Stimulated activated CD8-positive, alpha-beta memory T cell treated with anti-CD3 and anti-CD28 coated beads, Interleukin-7, amount 100 ng/mL, for 48 hours (primary cell): ENCODE measurements around the gene ELFN1.

ENCODE experiments used
- DNase-seq, 2 donors: peaks; one replicate each; pipeline ENCODE4 v3.0.0-alpha.2; 2020; ENCODE audit warnings: low read depth in 1 of 2; ENCODE audit errors: extremely low read depth in 1 of 2

Gene ELFN1

GRCh38 chr7:1663223-1663622 is 6.9 kb upstream of the ELFN1 start:
- no peak for DNase-seq

- DNase-seq: no peak
These were observed 6.0 kb upstream of the ELFN1 start for GRCh38 chr7:1663857-1664651.

DNA sequence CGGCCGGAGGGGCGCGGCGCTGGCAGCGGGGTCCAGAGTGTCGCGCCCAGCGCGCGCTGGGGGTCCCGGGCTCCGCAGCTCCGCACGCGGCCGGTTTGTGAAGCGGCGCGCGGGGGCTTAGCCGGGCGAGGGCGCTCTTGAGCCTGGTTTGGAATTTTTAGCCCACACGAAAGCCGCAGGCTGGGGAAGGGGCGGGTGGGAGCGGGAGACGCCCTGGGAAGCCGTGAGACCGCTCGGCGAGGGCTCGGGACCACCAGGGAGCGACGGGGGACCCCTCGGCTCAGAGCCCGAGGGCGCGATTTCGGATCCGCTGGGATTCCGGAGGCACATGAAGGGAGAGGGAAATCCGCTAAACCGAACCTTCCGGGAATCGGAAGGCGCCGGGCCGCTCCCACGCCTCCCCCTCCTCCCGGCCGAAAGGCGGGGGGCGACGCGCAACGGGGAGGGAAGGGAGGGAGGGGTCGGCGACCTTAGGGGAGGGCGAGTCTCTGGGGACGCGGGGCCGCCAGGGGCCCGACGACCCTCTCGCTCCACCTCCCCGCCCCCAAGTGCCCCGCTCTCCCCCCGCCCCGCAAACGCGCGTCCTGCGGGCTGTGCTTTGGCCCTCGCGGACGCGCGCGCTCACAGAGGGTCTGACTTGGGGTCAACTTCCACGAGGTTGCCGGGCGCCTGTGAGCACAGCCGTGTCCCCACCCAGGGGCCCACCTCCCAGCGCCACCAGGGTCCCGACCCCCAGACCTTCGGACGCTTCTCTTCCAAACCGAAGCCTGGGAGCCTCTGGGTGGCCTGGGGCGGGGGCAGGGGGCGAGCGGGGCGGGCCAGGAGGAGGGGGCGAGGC is 5.1 kb upstream of the ELFN1 start:
- no peak for DNase-seq

DNA sequence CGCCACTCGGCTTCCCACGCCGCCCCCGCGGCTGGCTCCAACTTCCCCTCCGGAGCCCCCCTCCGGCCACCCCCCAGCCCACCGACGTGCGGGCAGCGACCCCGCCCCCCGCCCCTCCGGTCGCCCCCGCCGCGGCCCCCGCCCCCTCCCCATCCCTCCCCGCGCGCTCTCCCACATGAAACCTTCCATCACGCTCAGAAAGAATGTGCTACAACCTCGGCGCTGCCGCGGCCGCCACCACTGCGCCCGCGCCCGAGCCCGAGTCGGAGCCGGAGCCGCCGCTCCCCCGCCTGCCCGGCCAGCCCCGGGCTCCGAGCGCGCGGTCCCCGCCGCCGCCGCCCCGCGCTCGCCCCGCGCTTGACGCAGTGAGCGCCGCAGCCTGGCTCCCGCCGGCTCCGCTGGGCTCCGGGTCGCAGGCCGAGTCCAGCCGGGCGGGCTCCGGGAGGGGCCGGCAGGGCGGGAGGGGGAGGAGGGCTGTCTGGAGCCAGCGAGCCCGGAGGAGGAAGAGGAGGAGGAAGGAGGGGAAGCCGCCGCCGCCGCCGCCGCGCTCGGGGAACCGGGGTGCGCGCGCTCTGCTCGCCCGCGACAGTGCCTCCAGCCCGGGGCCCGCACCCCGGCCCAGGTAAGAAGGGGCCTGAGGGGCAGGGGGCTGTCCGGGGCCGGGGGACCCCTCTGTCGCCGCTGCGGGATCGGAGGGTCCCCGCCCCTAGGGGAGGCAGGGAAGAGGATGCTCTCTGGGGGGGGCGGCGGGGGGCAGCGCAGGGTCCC is 4.3 kb upstream of the ELFN1 start:
- DNase-seq: no peak

GRCh38 chr7:1666317-1666822 is 3.7 kb upstream of the ELFN1 start:
- no peak for DNase-seq

DNA sequence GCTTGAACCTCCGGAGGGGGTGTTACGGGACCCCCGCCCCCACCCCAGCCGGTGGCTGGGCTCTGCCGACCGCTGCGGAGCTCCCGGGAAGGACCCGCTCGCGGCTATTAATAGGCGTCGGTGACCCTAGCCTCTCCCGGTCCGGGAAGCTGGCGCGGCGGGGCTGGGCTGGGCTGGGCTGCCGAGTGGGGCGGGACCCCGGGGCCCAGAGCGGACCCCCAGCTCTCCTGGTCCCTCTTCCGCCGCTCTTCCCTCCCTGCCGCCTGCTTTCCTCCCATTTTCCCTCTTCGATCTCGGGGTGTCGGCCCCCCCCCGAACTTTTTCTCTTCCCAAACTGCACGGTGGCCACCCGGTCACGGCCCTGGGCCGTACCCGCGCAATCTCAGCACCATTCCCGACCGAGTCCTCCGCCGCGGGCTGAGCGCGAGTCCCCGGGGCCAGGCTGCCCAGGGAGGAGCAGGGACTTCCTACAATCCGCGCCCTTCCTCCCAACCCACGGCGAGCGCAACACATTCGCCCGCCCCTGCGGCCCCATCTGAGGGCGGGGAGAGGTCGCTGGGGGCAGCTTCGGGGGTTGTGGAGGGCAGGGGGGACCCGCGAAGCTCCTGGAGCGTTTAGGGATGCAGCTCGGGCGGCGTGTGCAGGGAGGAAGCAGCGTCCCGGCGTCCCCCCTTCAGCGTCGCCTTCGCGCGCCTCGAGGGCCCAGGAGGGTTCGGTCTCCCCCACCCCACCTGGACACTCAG is 3.1 kb upstream of the ELFN1 start:
- DNase-seq: no peak

DNA sequence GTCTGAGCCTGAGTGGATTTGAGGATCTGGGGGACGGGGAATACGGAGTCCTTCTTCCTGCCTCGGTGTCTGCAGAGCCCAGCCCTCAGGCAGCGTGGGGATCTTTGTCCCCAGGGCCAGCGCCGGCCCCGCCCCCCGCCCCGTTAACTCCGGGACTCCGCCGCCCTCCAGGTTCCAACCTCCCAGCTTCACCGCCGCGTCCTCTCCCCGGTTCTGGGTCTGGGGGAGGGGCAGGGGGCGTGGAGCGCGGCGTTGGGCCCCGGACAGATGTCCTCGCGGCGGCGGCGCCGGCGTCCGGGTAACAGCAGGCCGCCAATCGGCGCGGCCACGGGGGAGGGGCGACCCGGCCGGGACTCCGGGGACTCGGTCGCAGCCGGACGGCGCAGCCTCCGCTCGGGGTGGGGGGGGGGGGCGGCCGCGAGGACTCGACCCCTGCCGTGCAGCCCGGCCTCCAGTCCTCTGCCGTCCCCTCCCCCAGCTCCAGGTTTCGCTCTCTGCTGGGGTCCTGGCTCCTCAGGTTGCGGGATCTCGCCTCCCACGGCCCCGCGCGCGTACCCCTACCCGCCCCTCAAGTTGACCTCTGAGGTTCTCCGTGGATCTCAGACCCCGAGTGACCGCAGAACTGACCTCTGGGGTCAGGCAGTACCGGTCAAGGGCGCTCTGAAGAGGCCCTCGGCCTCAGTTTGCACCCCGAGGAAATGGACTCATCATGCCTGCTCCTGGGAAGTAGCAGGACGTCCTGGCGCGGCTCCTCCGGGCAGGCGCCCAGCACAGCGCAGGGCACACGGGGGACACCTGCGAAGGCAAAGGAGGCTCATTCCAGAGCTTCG is 2.3 kb upstream of the ELFN1 start:
- DNase-seq: no peak

DNA sequence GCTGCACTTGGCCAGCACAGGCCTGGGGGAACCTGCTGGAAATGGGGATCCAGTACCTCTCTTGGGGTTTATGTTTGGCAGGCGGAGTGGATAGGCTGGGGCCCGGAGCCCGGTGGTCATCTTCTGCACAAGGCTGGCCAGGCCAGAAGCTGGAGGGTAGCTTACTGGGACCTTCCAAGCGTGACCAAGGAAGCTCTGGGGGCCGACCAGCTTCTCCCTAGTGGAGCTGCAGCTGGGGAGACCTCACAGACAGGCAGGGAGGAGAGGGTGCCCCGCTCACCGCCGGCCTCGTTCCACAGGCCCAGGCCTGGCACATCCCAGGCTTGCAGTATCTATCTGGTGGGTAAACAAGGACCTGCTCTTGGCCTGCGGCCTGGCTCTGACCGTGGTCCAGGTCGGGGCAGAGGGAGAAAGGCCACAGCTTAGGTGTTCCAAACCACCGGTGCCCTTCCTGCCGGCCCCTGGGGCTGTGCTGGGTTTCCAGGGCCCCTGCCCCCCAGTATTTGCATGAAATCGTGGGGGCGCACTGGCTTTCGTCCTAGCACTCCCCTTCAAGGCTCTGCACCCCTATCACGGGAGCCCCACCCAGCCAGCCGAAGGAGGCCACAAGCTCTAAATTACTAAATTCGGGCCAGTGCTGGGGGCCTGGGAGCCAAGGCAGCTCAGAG is 1.5 kb upstream of the ELFN1 start:
- DNase-seq: no peak

DNA sequence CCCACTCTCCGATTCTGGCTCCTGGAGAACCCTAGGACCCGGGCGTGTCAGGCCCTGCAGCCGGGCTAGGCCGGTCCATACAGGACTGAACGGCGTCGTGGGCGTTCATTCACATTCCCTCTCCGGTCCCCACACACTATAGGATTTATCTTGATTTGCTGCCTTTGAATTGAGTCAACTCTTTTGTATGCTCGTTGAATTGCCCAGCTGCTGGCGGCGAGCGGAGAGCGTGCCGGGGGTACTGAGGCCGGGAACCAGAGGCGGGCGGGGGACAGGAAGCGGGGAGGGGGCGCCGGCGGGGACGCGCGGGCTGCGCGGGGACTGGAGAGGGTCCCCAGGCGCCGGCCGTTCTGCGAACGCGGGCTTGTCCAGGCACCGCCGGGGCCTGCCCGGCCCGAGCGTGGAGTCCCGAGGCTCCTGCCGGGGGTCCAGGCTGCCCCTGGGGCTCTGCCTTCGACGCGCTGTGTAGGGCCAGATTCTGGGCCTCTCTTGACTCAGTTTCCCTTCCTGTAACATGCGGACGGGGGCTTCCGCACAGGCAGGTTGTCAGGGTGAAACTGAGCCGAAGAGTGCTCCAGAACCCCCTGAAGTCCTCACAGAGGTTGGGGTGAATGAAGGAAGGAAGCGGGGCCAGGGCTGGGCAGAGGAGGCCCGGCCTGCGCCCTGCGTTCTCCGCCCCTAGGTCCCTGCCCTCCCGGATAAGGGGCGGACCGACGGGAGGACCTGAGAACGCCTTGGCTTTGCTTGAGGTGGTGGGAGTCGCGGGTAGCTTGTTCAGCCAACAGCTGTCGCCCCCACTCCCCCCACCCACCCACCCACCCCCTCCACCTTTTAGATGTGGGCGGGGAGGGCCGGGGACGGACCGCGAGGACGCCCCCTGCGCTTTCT is 769 bp upstream of the ELFN1 start:
- no peak for DNase-seq

DNA sequence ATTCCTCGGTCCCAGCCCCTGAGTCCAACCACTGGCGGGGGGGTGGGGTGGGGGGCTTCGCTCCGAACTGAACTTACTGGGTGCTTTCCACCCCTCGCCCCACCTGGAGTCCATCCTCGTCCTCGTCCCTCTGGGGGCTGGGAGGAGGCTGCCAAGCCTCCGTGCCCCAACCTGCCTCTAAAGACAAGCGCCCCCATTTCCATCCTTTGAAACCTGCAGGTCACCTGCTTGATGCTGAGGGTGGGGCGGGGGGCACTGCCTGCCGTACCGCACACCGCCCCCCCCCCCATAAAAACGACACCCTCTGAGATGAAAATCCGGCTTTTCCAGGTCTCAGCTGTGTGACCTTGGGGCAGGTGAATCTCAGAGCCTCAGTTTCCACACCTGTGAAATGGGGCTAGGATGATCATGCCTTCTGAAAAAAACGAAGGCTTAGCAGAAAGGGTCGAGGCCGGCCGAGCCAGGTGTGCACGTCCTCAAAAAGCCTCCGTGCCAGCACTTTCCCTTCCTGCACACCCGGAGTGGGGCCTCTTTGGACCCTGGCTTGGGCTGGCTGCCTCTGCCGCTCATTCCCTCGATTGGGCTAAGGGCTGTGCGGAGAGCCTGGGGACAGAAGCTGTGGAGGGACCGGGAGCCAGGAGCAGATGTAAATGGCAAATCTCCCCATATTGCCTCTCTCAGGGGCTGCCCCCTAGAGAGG is 967 bp downstream of the ELFN1 start:
- DNase-seq: no peak

DNA sequence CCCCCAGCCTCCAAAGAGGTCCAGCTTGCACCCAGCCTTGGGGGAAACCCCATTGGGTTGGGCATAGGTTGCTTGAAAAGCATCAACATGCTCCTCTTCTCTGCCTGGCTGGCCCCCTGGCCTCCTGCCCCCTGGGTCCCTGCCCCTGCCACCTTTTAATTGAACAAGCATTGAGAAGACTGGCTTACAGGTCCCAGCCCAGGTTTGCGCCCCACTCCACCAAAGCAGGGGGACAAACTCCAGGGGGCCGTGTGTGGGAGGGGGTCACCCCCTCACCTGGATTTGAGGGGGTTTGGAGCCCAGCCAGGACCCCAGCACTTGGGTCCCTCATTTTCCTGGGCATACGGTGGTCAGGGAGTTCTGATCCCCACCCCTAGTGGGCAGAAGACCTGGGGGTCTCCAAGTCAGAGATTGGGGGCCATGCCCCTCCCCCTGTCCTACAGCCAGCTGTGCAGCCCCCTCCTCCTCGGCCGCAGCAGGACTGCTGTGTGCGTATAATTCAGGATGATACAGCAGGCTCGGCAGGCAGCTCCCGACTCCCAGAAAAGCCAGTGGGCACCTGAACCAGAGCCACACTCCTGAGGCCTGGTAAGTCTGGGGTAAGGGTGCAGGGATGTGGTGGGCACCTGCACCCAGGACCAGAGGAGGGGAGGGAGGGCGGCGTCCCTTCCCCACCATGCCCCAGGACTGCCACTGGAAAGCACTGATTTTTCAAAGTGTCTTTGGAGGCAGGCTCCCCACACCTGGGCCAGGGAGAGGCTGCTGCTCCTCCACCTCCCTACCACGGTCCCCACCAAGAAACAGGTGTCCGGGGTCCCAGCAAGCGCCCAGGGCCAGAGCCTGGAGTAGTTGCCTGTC is 1.7 kb downstream of the ELFN1 start:
- no peak for DNase-seq

DNA sequence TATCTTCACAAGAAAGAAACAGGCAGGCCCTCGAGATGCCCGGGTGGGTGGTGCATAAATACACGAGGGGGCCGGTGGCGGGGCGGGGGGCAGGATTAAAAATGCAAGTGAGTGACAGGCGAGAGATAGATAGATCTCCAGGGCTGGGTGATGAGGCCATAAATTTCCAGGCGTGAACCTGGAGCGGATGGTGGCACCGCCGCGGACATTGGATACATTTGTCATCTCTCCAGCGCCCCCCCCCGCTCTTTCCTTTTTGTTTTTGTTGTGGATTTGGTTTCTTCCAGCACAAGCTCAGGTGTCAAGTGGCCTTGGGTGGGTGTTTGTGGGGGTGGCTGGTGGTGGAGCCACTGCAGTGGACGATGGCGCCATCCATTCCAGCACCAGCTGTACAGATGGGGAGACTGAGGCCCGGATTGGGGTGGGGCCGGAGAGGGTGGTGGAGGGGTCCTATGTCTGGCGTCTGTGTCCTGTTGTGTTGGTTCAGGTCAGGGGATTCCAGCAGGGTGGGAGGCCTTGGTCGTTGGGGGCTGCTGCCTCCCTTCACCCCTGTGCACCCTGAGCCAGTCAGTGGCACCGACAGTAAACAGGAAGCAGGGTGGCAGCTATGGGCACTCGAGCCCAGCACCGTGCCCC is 2.9 kb downstream of the ELFN1 start:
- DNase-seq: no peak

- no peak for DNase-seq
These were observed 3.6 kb downstream of the ELFN1 start for GRCh38 chr7:1673581-1674118.

GRCh38 chr7:1674161-1675035 is 4.3 kb downstream of the ELFN1 start:
- DNase-seq: no peak
